OCI-LY1 (cell line): ENCODE results near the gene NACC2.
"Not testable (repeated sequence)": the region's sequence is repeated elsewhere in the genome, so short reads cannot be mapped to it uniquely, and the experiment has no call there.

Experiments used
- H2AFZ ChIP-seq: fragments of 200-600 bp; sonication (generic), shearing (Covaris generic); 2 replicates; pipeline ENCODE4 v1.6.0; 2014; ENCODE audit warnings: antibody characterized with exemption, mild to moderate bottlenecking, low read length
- H3F3A ChIP-seq: fragments of 200-600 bp; sonication (generic), shearing (Covaris generic); 2 replicates; pipeline ENCODE4 v1.6.0; 2014; ENCODE audit warnings: mild to moderate bottlenecking, antibody characterized with exemption, low read length, moderate library complexity; ENCODE audit not compliant: insufficient read depth
- H3K27ac ChIP-seq: fragments of 200-600 bp; sonication (generic); 2 replicates; pipeline ENCODE4 v1.5.1; 2014; ENCODE audit warnings: low read length, mixed run types, mild to moderate bottlenecking, low read depth; ENCODE audit not compliant: poor library complexity, severe bottlenecking
- H3K27me3 ChIP-seq: fragments of 200-600 bp; sonication (generic); 2 replicates; pipeline ENCODE4 v1.6.0; 2014; ENCODE audit warnings: antibody characterized with exemption, mild to moderate bottlenecking, low read length, moderate library complexity; ENCODE audit not compliant: insufficient read depth
- H3K36me3 ChIP-seq: fragments of 200-600 bp; sonication (generic); 2 replicates; pipeline ENCODE4 v1.6.1; 2014; ENCODE audit warnings: mild to moderate bottlenecking, antibody characterized with exemption, low read length, moderate library complexity, mixed read lengths; ENCODE audit not compliant: insufficient read depth
- H3K4me1 ChIP-seq: fragments of 200-600 bp; sonication (generic); 2 replicates; pipeline ENCODE4 v1.5.1; 2014; ENCODE audit warnings: mild to moderate bottlenecking, low read length, moderate library complexity; ENCODE audit not compliant: insufficient read depth, severe bottlenecking
- H3K4me2 ChIP-seq: fragments of 200-600 bp; sonication (generic), shearing (Covaris generic); 2 replicates; pipeline ENCODE4 v1.6.1; 2014; ENCODE audit warnings: low read length
- H3K4me3 ChIP-seq: fragments of 200-600 bp; sonication (generic); 2 replicates; pipeline ENCODE4 v1.5.1; 2014; ENCODE audit warnings: low read length, low read depth, mild to moderate bottlenecking, mixed read lengths; ENCODE audit not compliant: poor library complexity, severe bottlenecking
- H3K79me2 ChIP-seq: fragments of 200-600 bp; shearing (Covaris generic); 2 replicates; pipeline ENCODE4 v1.6.1; 2016; ENCODE audit warnings: mixed run types, low read length, mixed read lengths; ENCODE audit not compliant: insufficient read depth
- H3K9ac ChIP-seq: fragments of 200-600 bp; sonication (generic), shearing (Covaris generic); 2 replicates; pipeline ENCODE4 v1.6.1; 2014; ENCODE audit warnings: mild to moderate bottlenecking, low read length, mixed read lengths
- H3K9me2 ChIP-seq: fragments of 200-600 bp; sonication (generic), shearing (Covaris generic); 2 replicates; pipeline ENCODE4 v1.6.1; 2014; ENCODE audit warnings: low read depth, mild to moderate bottlenecking, low read length, mixed read lengths
- H3K9me3 ChIP-seq: fragments of 200-600 bp; shearing (Covaris generic); 2 replicates; pipeline ENCODE4 v1.6.1; 2014; ENCODE audit warnings: low read length, mixed read lengths
- H4K20me1 ChIP-seq: fragments of 200-600 bp; sonication (generic), shearing (Covaris generic); 2 replicates; pipeline ENCODE4 v1.6.0; 2016; ENCODE audit warnings: mild to moderate bottlenecking, low read length; ENCODE audit not compliant: insufficient read depth
- CTCF ChIP-seq: fragments of 200-600 bp; sonication (generic), shearing (Covaris generic); IDR thresholded peaks from 2 replicates; pipeline ENCODE4 v1.5.1; 2017; ENCODE audit warnings: mild to moderate bottlenecking, antibody characterized with exemption, low read length, moderate library complexity, mixed read lengths
- EZH2 ChIP-seq: fragments of 200-600 bp; sonication (generic), shearing (Covaris generic); IDR thresholded peaks from 2 replicates; pipeline ENCODE4 v1.8.0; 2017; ENCODE audit warnings: borderline replicate concordance, mixed run types, mild to moderate bottlenecking, antibody characterized with exemption, low read length, moderate library complexity, mixed read lengths

The NACC2 gene

GRCh38 chr9:136044207-136044970 is 50.7 kb downstream of the NACC2 start:
- H3K9me2 ChIP-seq: no peaks in the 10 kb centered on the region
- H3K4me1 ChIP-seq: no peaks in the 10 kb centered on the region
- no peaks in the 10 kb centered on the region for H3K79me2 ChIP-seq
- H3F3A ChIP-seq: no peaks in the 10 kb centered on the region
- H3K9me3 ChIP-seq: 0 out of 2 replicates have a peak, but pooled peaks cover 2% of the 10 kb centered on the region
- H3K27me3 ChIP-seq: peaks cover 6% of the 10 kb centered on the region; the same call in 1 of the 2 replicates
- H3K27ac ChIP-seq: no peak overlapping the region
- no peak overlapping the region for H3K4me3 ChIP-seq
- no peaks in the 10 kb centered on the region for H4K20me1 ChIP-seq
- no peak overlapping the region for H2AFZ ChIP-seq
- TF ChIP-seq EZH2 (no peak), CTCF (no peak)
- H3K9ac ChIP-seq: no peak overlapping the region
- H3K4me2 ChIP-seq: no peak overlapping the region
- no peaks in the 10 kb centered on the region for H3K36me3 ChIP-seq

GRCh38 chr9:136043441-136043991 is 51.6 kb downstream of the NACC2 start:
- Histone ChIP-seq H3K4me2 (no peak overlapping the region), H3K9ac (no peak overlapping the region), H3K4me3 (no peak overlapping the region), H3K36me3 (no peaks in the 10 kb centered on the region; the same call in 1 of the 2 replicates), H3K9me3 (0 out of 2 replicates have a peak, but pooled peaks cover 5% of the 10 kb centered on the region), H3K4me1 (no peaks in the 10 kb centered on the region), H3K79me2 (no peaks in the 10 kb centered on the region), H3K27me3 (peaks cover 6% of the 10 kb centered on the region; the same call in 1 of the 2 replicates), H3K27ac (no peak overlapping the region), H3F3A (no peaks in the 10 kb centered on the region), H3K9me2 (no peaks in the 10 kb centered on the region), H2AFZ (no peak overlapping the region), H4K20me1 (no peaks in the 10 kb centered on the region)
- no peak for TF ChIP-seq EZH2
- no peak for TF ChIP-seq CTCF

- no peaks in the 10 kb centered on the region for H4K20me1 ChIP-seq
- H3K4me1 ChIP-seq: no peaks in the 10 kb centered on the region
- no peak overlapping the region for H3K9ac ChIP-seq
- H3K79me2 ChIP-seq: no peaks in the 10 kb centered on the region
- H3K9me2 ChIP-seq: no peaks in the 10 kb centered on the region
- H3K4me3 ChIP-seq: no peak overlapping the region
- H2AFZ ChIP-seq: no peak overlapping the region
- no peak overlapping the region for H3K27ac ChIP-seq
- peaks cover 6% of the 10 kb centered on the region; the same call in 1 of the 2 replicates for H3K27me3 ChIP-seq
- H3K36me3 ChIP-seq: no peaks in the 10 kb centered on the region; the same call in 1 of the 2 replicates
- H3K9me3 ChIP-seq: 0 out of 2 replicates have a peak, but pooled peaks cover 5% of the 10 kb centered on the region
- TF ChIP-seq CTCF (no peak), EZH2 (no peak)
- H3K4me2 ChIP-seq: no peak overlapping the region
- H3F3A ChIP-seq: no peaks in the 10 kb centered on the region
Measured at GRCh38 chr9:136042541-136042940, 52.5 kb downstream of the NACC2 start.

GRCh38 chr9:136040848-136041247 is 54.2 kb downstream of the NACC2 start:
- not testable (repeated sequence) for H3K27ac ChIP-seq, H3K4me2 ChIP-seq, H3K36me3 ChIP-seq, H3K9me3 ChIP-seq, H3F3A ChIP-seq, H4K20me1 ChIP-seq, H3K4me3 ChIP-seq, H2AFZ ChIP-seq, H3K4me1 ChIP-seq, H3K79me2 ChIP-seq, H3K27me3 ChIP-seq, H3K9ac ChIP-seq, H3K9me2 ChIP-seq
